B cell (primary cell): ENCODE results near the gene TLL1.

Experiments
- EZH2 ChIP-seq: IDR thresholded peaks from 2 replicates; pipeline ENCODE4 v1.6.1; 2012; ENCODE audit warnings: borderline replicate concordance, low read depth, mild to moderate bottlenecking, moderate library complexity, low read length; ENCODE audit not compliant: insufficient read depth, poor library complexity, severe bottlenecking
- TF ChIP-seq, protein P1 (sequence below): fragments of 200-600 bp; IDR thresholded peaks from one replicate; pipeline ENCODE4 v1.8.0; 2022; ENCODE audit warnings: antibody characterized with exemption, mild to moderate bottlenecking

DNA sequence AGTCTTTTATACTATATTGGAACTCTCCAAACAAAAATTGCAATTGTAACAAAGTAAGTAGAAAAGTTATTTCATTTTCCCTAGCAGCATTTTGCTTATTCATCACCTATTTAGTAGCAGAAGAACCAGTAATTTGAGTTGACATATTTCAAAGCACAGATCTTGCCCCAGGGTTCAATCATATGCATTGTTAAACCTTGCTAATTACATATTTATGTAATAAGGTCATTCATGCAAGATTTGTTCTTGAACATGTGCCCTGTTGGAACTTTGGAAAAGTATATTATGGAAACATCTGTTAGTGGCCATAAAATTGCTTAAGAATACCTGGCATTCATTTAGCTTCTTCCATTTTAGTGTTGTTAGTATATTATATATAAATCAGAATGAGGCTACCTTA is 191.7 kb downstream of the TLL1 start:
- TF ChIP-seq, protein P1, sequence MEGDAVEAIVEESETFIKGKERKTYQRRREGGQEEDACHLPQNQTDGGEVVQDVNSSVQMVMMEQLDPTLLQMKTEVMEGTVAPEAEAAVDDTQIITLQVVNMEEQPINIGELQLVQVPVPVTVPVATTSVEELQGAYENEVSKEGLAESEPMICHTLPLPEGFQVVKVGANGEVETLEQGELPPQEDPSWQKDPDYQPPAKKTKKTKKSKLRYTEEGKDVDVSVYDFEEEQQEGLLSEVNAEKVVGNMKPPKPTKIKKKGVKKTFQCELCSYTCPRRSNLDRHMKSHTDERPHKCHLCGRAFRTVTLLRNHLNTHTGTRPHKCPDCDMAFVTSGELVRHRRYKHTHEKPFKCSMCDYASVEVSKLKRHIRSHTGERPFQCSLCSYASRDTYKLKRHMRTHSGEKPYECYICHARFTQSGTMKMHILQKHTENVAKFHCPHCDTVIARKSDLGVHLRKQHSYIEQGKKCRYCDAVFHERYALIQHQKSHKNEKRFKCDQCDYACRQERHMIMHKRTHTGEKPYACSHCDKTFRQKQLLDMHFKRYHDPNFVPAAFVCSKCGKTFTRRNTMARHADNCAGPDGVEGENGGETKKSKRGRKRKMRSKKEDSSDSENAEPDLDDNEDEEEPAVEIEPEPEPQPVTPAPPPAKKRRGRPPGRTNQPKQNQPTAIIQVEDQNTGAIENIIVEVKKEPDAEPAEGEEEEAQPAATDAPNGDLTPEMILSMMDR, result no peak
- no peak for TF ChIP-seq EZH2
